ENCODE measurements around the gene ZNF423. TPM values are rescaled to one million over a fixed set of nuclear protein-coding genes. Genes with fewer than 3 reads are reported as not detected.

ZNF423 gene
- total and polyA plus RNA-seq, 9 of the 15 experiments (the other 6 are each of a cell fraction or from before 2014, with no cell fraction given): not detected

DNA sequence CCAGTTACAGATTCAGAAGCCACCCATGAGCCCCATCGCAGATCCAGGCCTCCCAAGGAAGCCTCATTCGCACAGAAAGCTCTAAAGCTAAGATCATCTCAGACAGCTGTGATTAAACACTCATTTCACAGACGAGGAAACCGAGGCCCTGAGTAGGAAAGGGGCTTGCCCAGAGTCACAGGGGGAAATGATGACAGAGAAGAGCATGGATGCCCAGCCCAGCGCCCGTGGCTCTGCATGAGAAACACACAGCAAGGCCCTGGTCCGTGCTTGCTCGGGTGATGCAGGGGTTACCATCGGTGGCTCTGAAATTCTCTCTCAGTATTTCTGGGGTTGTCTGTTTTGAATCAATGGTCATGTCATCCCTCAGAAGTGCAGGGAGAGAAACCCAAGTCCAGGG is 372.7 kb downstream of the ZNF423 start:
- no peak for FAIRE-seq
- peaks cover 0 to 9% of the 10 kb centered on the region in 2 experiments; a peak in 1 of 5 replicates for H3K4me1 ChIP-seq (replicated peaks in 1 of 2; ENCODE audit: control insufficient read depth in 2 of 2, insufficient read depth in 2 of 2, low read length in 2 of 2)
- no TSS peak for BruUV-seq (replicated peaks)
- POLR2A ChIA-PET: interaction anchor here (0.7 kb wide), 1 partner anchor 15 kb away, joined by 3 read pairs; no protein-coding TSS in a partner anchor
- no peak overlapping the region for H3K4me3 ChIP-seq
- no peak overlapping the region for H3K9ac ChIP-seq (ENCODE audit: insufficient read depth in 1 of 2, low read depth in 2 of 2, low read length in 2 of 2)
- TF ChIP-seq LEF1 (IDR thresholded peaks at IDR 0.05) (no peak), XRCC5 (IDR thresholded peaks at IDR 0.05; ENCODE audit: low read depth, low read length) (no peak), TGIF2 (CRISPR knock-in tag; IDR thresholded peaks at IDR 0.05) (no peak), NEUROD1 (IDR thresholded peaks at IDR 0.05; ENCODE audit: borderline replicate concordance, low read depth, low read length, partially characterized antibody) (no peak), MLLT1 (IDR thresholded peaks at IDR 0.05) (no peak), ZNF133 (CRISPR knock-in tag; IDR thresholded peaks at IDR 0.05) (no peak), ZFP36 (IDR thresholded peaks at IDR 0.05; ENCODE audit: low read depth, low read length, partially characterized antibody) (no peak), ZNF124 (CRISPR knock-in tag; IDR thresholded peaks at IDR 0.05) (no peak), POLR2AphosphoS2 (IDR thresholded peaks at IDR 0.05; ENCODE audit: low read length) (no peak), ZNF134 (CRISPR knock-in tag; conservative IDR thresholded peaks at IDR 0.05) (no peak), KDM4B (IDR thresholded peaks at IDR 0.05; ENCODE audit: borderline replicate concordance in 2 of 2, low read depth in 1 of 2) (no peak), ZFP30 (CRISPR knock-in tag; IDR thresholded peaks at IDR 0.05; ENCODE audit: borderline replicate concordance) (no peak), ZNF174 (CRISPR knock-in tag; IDR thresholded peaks at IDR 0.05) (no peak), TEAD4 (IDR thresholded peaks at IDR 0.05; ENCODE audit: low read length) (no peak), TEAD4 (CRISPR knock-in tag; IDR thresholded peaks at IDR 0.05; ENCODE audit: borderline replicate concordance) (no peak)
- TF ChIP-seq, protein P1, sequence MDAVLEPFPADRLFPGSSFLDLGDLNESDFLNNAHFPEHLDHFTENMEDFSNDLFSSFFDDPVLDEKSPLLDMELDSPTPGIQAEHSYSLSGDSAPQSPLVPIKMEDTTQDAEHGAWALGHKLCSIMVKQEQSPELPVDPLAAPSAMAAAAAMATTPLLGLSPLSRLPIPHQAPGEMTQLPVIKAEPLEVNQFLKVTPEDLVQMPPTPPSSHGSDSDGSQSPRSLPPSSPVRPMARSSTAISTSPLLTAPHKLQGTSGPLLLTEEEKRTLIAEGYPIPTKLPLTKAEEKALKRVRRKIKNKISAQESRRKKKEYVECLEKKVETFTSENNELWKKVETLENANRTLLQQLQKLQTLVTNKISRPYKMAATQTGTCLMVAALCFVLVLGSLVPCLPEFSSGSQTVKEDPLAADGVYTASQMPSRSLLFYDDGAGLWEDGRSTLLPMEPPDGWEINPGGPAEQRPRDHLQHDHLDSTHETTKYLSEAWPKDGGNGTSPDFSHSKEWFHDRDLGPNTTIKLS (IDR thresholded peaks at IDR 0.05; ENCODE audit: borderline replicate concordance, low read depth): no peak
- CTCF ChIA-PET (ENCODE audit: low intra/inter-chr PET ratio): no interaction called here
- no peak for ATAC-seq
- no peaks in the 10 kb centered on the region for H4K20me1 ChIP-seq (replicated peaks; ENCODE audit: control insufficient read depth, insufficient read depth, low read length)
- peaks cover 0 to 15% of the 10 kb centered on the region in 2 experiments; a peak in 3 of 5 replicates for H3K27me3 ChIP-seq (ENCODE audit: control insufficient read depth in 2 of 2, insufficient read depth in 2 of 2, low read length in 2 of 2)
- no peaks in the 10 kb centered on the region for H3K9me1 ChIP-seq (ENCODE audit: control insufficient read depth, insufficient read depth, low read length)
- H3K4me2 ChIP-seq (ENCODE audit: insufficient read depth, low read length): no peak overlapping the region
- no peaks in the 10 kb centered on the region for H3K36me3 ChIP-seq (ENCODE audit: control insufficient read depth, insufficient read depth, low read length)
- WGBS (ENCODE audit: insufficient coverage, low coverage, missing lambda C conversion rate): 2% methylated on average over 9 of the region's 9 CpGs
- no peaks in the 10 kb centered on the region for H3K9me3 ChIP-seq (replicated peaks; ENCODE audit: control insufficient read depth, insufficient read depth, low read depth, low read length)
- H3K27ac ChIP-seq (ENCODE audit: extremely low read depth, low read depth, low read length): no peak overlapping the region
- intact Hi-C loops (cut with micrococcal nuclease) (no loop called here), in situ Hi-C loops (cut with MboI) (no loop called here)
- no peak for DNase-seq (ENCODE audit: extremely low read depth in 1 of 4, low spot score in 3 of 4)
- no peak overlapping the region for H2AFZ ChIP-seq (ENCODE audit: low read depth, low read length)
- no peaks in the 10 kb centered on the region for H3K79me2 ChIP-seq (ENCODE audit: control insufficient read depth, insufficient read depth, low read length)
